Lower leg skin (tissue), 4 donors: Measurements from ENCODE around the gene ERICH4. TPM values are rescaled to one million over a fixed set of nuclear protein-coding genes. Genes with fewer than 3 reads are reported as not detected.

Experiments used
- DNase-seq, 2 donors: peaks; one replicate each; pipeline ENCODE4 v3.0.0-alpha.2; 2019; ENCODE audit warnings: low spot score in 2 of 2
- H3K4me3 ChIP-seq: fragments of 200-600 bp; sonication (generic); 2 replicates; pipeline ENCODE4 v1.5.1; 2017; ENCODE audit warnings: mild to moderate bottlenecking, low read depth; ENCODE audit not compliant: poor library complexity, severe bottlenecking
- CTCF ChIP-seq, 3 donors: fragments of 450-650 bp; IDR thresholded peaks; one replicate each; pipeline ENCODE4 v1.5.1; 2016; ENCODE audit warnings: antibody characterized with exemption in 3 of 3, mild to moderate bottlenecking in 3 of 3, moderate library complexity in 2 of 3
- POLR2A ChIP-seq, 2 donors: fragments of 450-650 bp; IDR thresholded peaks; one replicate each; pipeline ENCODE4 v1.6.1; 2016 to 2017; ENCODE audit warnings: antibody characterized with exemption in 2 of 2, mild to moderate bottlenecking in 1 of 2, moderate library complexity in 1 of 2
- WGBS, 2 donors: methylation state at CpG; one replicate each; pipeline ENCODE4 v1.1.5; 2018; 5-methylcytosine and 5-hydroxymethylcytosine counted together
- intact Hi-C: fragments of 100-400 bp; cut with DNase I; formaldehyde crosslinking; loops from one replicate; pipeline ENCODE4 v1.15.0; 2023; ENCODE audit warnings: low total_unique reads
- total RNA-seq, 4 donors: library from RNA; depleted of rRNA; stranded (reverse); fragments of >200 nt; gene quantifications; one replicate each; pipeline ENCODE4 v1.1.0, GENCODE V29; 2016

ERICH4 gene
- total RNA-seq, 4 donors from 2014 or later, result not detected

GRCh38 chr19:41411968-41412265, 31.0 kb upstream of the ERICH4 start:
- intact Hi-C loops, result no loop called here
- H3K4me3 ChIP-seq, result no peak overlapping the region
- no peak for TF ChIP-seq CTCF (IDR thresholded peaks at IDR 0.05)
- no peak for TF ChIP-seq POLR2A (IDR thresholded peaks at IDR 0.05)
- 60 to 63% methylated on average over 11 of the region's 11 CpGs for WGBS, 2 donors
- no peak for DNase-seq

- intact Hi-C loops, result no loop called here
- H3K4me3 ChIP-seq, result no peak overlapping the region
- WGBS, 2 donors, result 93 to 97% methylated on average over 5 of the region's 5 CpGs
- TF ChIP-seq POLR2A (IDR thresholded peaks at IDR 0.05) (no peak), CTCF (IDR thresholded peaks at IDR 0.05) (no peak)
- no peak for DNase-seq
Measured at GRCh38 chr19:41412953-41413352, 30.0 kb upstream of the ERICH4 start.

- TF ChIP-seq POLR2A (IDR thresholded peaks at IDR 0.05), result no peak
- no peak for TF ChIP-seq CTCF (IDR thresholded peaks at IDR 0.05)
- H3K4me3 ChIP-seq, result no peak overlapping the region
- WGBS, 2 donors, result 88 to 96% methylated on average over 10 of the region's 10 CpGs
- no peak for DNase-seq
- intact Hi-C loops, result no loop called here
Measured at GRCh38 chr19:41413947-41414346, 29.0 kb upstream of the ERICH4 start.

GRCh38 chr19:41414461-41414860, 28.5 kb upstream of the ERICH4 start:
- WGBS, 2 donors, result 87 to 92% methylated on average over 9 of the region's 9 CpGs
- intact Hi-C loops, result no loop called here
- TF ChIP-seq POLR2A (IDR thresholded peaks at IDR 0.05) (no peak), CTCF (IDR thresholded peaks at IDR 0.05) (no peak)
- no peak for DNase-seq
- no peak overlapping the region for H3K4me3 ChIP-seq

GRCh38 chr19:41415154-41415571, 27.8 kb upstream of the ERICH4 start:
- TF ChIP-seq CTCF (IDR thresholded peaks at IDR 0.05), result no peak
- no peak for TF ChIP-seq POLR2A (IDR thresholded peaks at IDR 0.05)
- DNase-seq, result no peak
- WGBS, 2 donors, result 93 to 94% methylated on average over 9 of the region's 9 CpGs

GRCh38 chr19:41416194-41416674, 26.7 kb upstream of the ERICH4 start:
- intact Hi-C loops, result no loop called here
- no peak for DNase-seq
- TF ChIP-seq POLR2A (IDR thresholded peaks at IDR 0.05) (no peak), CTCF (IDR thresholded peaks at IDR 0.05) (no peak)
- whole genome bisulfite sequencing, 2 donors, result 91 to 94% methylated on average over 11 to 12 of the region's 12 CpGs
- no peak overlapping the region for H3K4me3 ChIP-seq

More at GRCh38 chr19:41415154-41415571, 27.8 kb upstream of the ERICH4 start:
- H3K4me3 ChIP-seq, result no peak overlapping the region
- intact Hi-C loops, result no loop called here
